ENCODE data around the gene ZNF165.

ZNF165 gene

GRCh38 chr6:28124350-28124970 lies 44.1 kb downstream of the ZNF165 start, which contains the start of gene ZSCAN16 (continued):
- TF ChIP-seq CTCF (tag by site-specific recombination; IDR thresholded peaks at IDR 0.05) (no peak), ZNF521 (tag by site-specific recombination; IDR thresholded peaks at IDR 0.05) (no peak), ZNF518A (tag by site-specific recombination; conservative IDR thresholded peaks at IDR 0.05; ENCODE audit: low read depth) (peak; percentile 64), BCL11A (tag by site-specific recombination; IDR thresholded peaks at IDR 0.05; ENCODE audit: low read depth) (0 out of 2 replicates have a peak, but pooled peaks have one; percentile 46), ZXDB (tag by site-specific recombination; IDR thresholded peaks at IDR 0.05) (peak; percentile 63), MEIS1 (CRISPR knock-in tag; IDR thresholded peaks at IDR 0.05; ENCODE audit: borderline replicate concordance) (no peak), ZBTB11 (tag by site-specific recombination; conservative IDR thresholded peaks at IDR 0.05; ENCODE audit: low read depth) (peak; percentile 97), ZNF398 (tag by site-specific recombination; IDR thresholded peaks at IDR 0.05) (no peak), ZNF621 (tag by site-specific recombination; IDR thresholded peaks at IDR 0.05) (no peak), TRIM28 (IDR thresholded peaks at IDR 0.05; ENCODE audit: borderline replicate concordance, low read length) (peak; percentile 71; the same call in 1 of the 2 replicates), FEZF1 (tag by site-specific recombination; IDR thresholded peaks at IDR 0.05) (0 out of 2 replicates have a peak, but pooled peaks have one; percentile 14), ZBTB17 (tag by site-specific recombination; IDR thresholded peaks at IDR 0.05) (peak; percentile 76), ZNF202 (tag by site-specific recombination; IDR thresholded peaks at IDR 0.05; ENCODE audit: borderline replicate concordance) (no peak), SCRT2 (tag by site-specific recombination; IDR thresholded peaks at IDR 0.05) (peak; percentile 99), ZNF645 (tag by site-specific recombination; IDR thresholded peaks at IDR 0.05) (no peak), ZNF239 (tag by site-specific recombination; IDR thresholded peaks at IDR 0.05) (no peak), SCRT1 (tag by site-specific recombination; IDR thresholded peaks at IDR 0.05; ENCODE audit: borderline replicate concordance) (peak; percentile 92), PATZ1 (tag by site-specific recombination; IDR thresholded peaks at IDR 0.05) (peak; percentile 48), ZNF501 (tag by site-specific recombination; IDR thresholded peaks at IDR 0.05) (peak; percentile 92; the same call in 1 of the 2 replicates), ZBTB49 (tag by site-specific recombination; IDR thresholded peaks at IDR 0.05; ENCODE audit: low read depth) (no peak)

Data from HEK293 (cell line).